GM21526 (cell line): ENCODE measurements around the gene ADD2.
"Not testable (repeated sequence)": the region's sequence is repeated elsewhere in the genome, so short reads cannot be mapped to it uniquely, and the experiment has no call there.

Source experiments
- ATAC-seq: cut with Tn5 transposase; IDR thresholded peaks from one replicate; pipeline ENCODE4 v1.9.1; 2021; ENCODE audit warnings: moderate library complexity; ENCODE audit not compliant: unreplicated experiment, low FRiP score

The ADD2 gene

GRCh38 chr2:70651014-70651413 lies 117.0 kb downstream of the ADD2 start:
- ATAC-seq: no peak

- ATAC-seq: no peak
These were observed 119.0 kb downstream of the ADD2 start for GRCh38 chr2:70648961-70649360.

- ATAC-seq: peak; percentile 82
These were observed 120.0 kb downstream of the ADD2 start for GRCh38 chr2:70647873-70648481.

- ATAC-seq: no peak
These were observed 121.6 kb downstream of the ADD2 start for GRCh38 chr2:70646420-70646818.

GRCh38 chr2:70645733-70646419 lies 122.1 kb downstream of the ADD2 start:
- ATAC-seq: no peak

GRCh38 chr2:70643715-70644114 lies 124.3 kb downstream of the ADD2 start:
- no peak for ATAC-seq

- no peak for ATAC-seq
These were observed 126.7 kb downstream of the ADD2 start for GRCh38 chr2:70641263-70641784.

- ATAC-seq: no peak
These were observed 128.1 kb downstream of the ADD2 start for GRCh38 chr2:70639841-70640436.

- ATAC-seq: no peak
These were observed 129.4 kb downstream of the ADD2 start for GRCh38 chr2:70638561-70638960.

GRCh38 chr2:70633508-70633907 lies 134.5 kb downstream of the ADD2 start:
- ATAC-seq: no peak

GRCh38 chr2:70632966-70633365 lies 135.0 kb downstream of the ADD2 start:
- no peak for ATAC-seq

- no peak for ATAC-seq
These were observed 135.6 kb downstream of the ADD2 start for GRCh38 chr2:70632388-70632787.

- no peak for ATAC-seq
These were observed 137.2 kb downstream of the ADD2 start for GRCh38 chr2:70630761-70631160.

GRCh38 chr2:70627211-70627898 lies 140.6 kb downstream of the ADD2 start:
- ATAC-seq: no peak

- ATAC-seq: no peak
These were observed 141.6 kb downstream of the ADD2 start for GRCh38 chr2:70626254-70626990.

- not testable (repeated sequence) for ATAC-seq
These were observed 146.5 kb downstream of the ADD2 start for GRCh38 chr2:70621536-70621935.

GRCh38 chr2:70620020-70620419 lies 148.0 kb downstream of the ADD2 start:
- ATAC-seq: no peak

- ATAC-seq: no peak
These were observed 148.8 kb downstream of the ADD2 start for GRCh38 chr2:70619167-70619566.

- ATAC-seq: no peak
These were observed 151.8 kb downstream of the ADD2 start for GRCh38 chr2:70616168-70616694.

GRCh38 chr2:70615222-70615621 lies 152.8 kb downstream of the ADD2 start:
- ATAC-seq: no peak
